K562 (cell line): ENCODE measurements around the gene UBQLN3. TPM values are rescaled to one million over a fixed set of nuclear protein-coding genes. Genes with fewer than 3 reads are reported as not detected.

Experiments used
- CHAMP1 ChIP-seq: fragments of 450-650 bp; IDR thresholded peaks from 2 replicates; pipeline ENCODE4 v1.6.1; 2016; ENCODE audit warnings: mild to moderate bottlenecking
- E4F1 ChIP-seq: fragments of 250-450 bp; sonication (Bioruptor Pico); IDR thresholded peaks from 2 replicates; pipeline ENCODE4 v1.5.0; 2021; ENCODE audit warnings: mild to moderate bottlenecking, borderline replicate concordance
- ELF4 ChIP-seq: fragments of 450-650 bp; formaldehyde crosslinking; IDR thresholded peaks from 2 replicates; pipeline ENCODE4 v1.4.0; 2022; ENCODE audit warnings: missing genetic modification characterization
- MGA ChIP-seq: fragments of 450-650 bp; IDR thresholded peaks from 2 replicates; pipeline ENCODE4 v1.6.1; 2016; ENCODE audit warnings: mild to moderate bottlenecking, moderate library complexity
- NCOA4 ChIP-seq: fragments of 450-650 bp; IDR thresholded peaks from 2 replicates; pipeline ENCODE4 v1.6.1; 2018; ENCODE audit warnings: mild to moderate bottlenecking; ENCODE audit not compliant: partially characterized antibody
- NCOA6 ChIP-seq: fragments of 450-650 bp; IDR thresholded peaks from 2 replicates; pipeline ENCODE4 v1.6.1; 2017; ENCODE audit warnings: mild to moderate bottlenecking
- NUFIP1 ChIP-seq: fragments of 450-650 bp; IDR thresholded peaks from 2 replicates; pipeline ENCODE4 v1.6.1; 2018; ENCODE audit not compliant: partially characterized antibody
- ZFP30 ChIP-seq: fragments of 250-450 bp; sonication (Bioruptor Pico); IDR thresholded peaks from 2 replicates; pipeline ENCODE4 v1.8.0; 2022; ENCODE audit warnings: moderate library complexity, mild to moderate bottlenecking, inconsistent platforms, borderline replicate concordance
- ZNF232 ChIP-seq: sonication (generic); formaldehyde crosslinking; IDR thresholded peaks from 2 replicates; pipeline ENCODE4 v1.8.0; 2022; ENCODE audit warnings: mild to moderate bottlenecking, missing genetic modification reagents
- ZNF408 ChIP-seq: fragments of 250-450 bp; sonication (Bioruptor Pico); IDR thresholded peaks from 2 replicates; pipeline ENCODE4 v1.4.0; 2020; ENCODE audit warnings: low read depth, mild to moderate bottlenecking, moderate library complexity
- ZNF644 ChIP-seq: fragments of 200-800 bp; sonication (Bioruptor generic); IDR thresholded peaks from 2 replicates; pipeline ENCODE4 v1.6.1; 2016; ENCODE audit warnings: low read depth, missing genetic modification characterization, missing compliant biosample characterization
- polyA plus RNA-seq, 8 experiments: library from polyadenylated mRNA; depleted of rRNA in 4 of 8; stranded (reverse) in 5 of 8; unstranded in 3 of 8; fragments of >200 nt; fragmentation: Nextera tagmentation in 2 of 8; fragmentation: Illumina TruSeq in 1 of 8; extraction: Ambion mirVana in 2 of 8; extraction: Trizol in 1 of 8; gene quantifications; 2 replicates each; pipeline versions ENCODE4 v1.2.1 to v1.2.3, GENCODE V29; 2011 to 2014; ENCODE audit warnings: inconsistent platforms in 1 of 8, missing spikeins in 1 of 8
- total RNA-seq, 7 experiments: library from RNA; depleted of rRNA in 6 of 7; stranded (reverse); fragments of >200 nt in 6 of 7; fragmentation: Illumina TruSeq in 2 of 7; extraction: Trizol in 2 of 7; gene quantifications; 2 replicates each; pipeline versions ENCODE4 v1.2.1 to v1.2.3, GENCODE V29; 2011 to 2021; ENCODE audit warnings: low replicate concordance in 1 of 7

Gene UBQLN3
- total and polyA plus RNA-seq, 9 of the 15 experiments (the other 6 are each of a cell fraction or from before 2014, with no cell fraction given) = 0.01 to 0.27 TPM; not detected in 7

- TF ChIP-seq MGA (no peak), ZNF644 (tag) (peak; percentile 70; the same call in 1 of the 2 replicates), ZNF232 (no peak), CHAMP1 (no peak), ZFP30 (CRISPR knock-in tag) (no peak), NCOA6 (no peak), NUFIP1 (no peak), ZNF408 (no peak), NCOA4 (no peak), E4F1 (no peak), ELF4 (CRISPR knock-in tag) (no peak)
- TF ChIP-seq, all 486 proteins: peak for 18
Observed at GRCh38 chr11:5500393-5500801, 9.4 kb downstream of the UBQLN3 start (continued).
